HL-60 (cell line): ENCODE data around the gene SGCE.

Experiments used
- DNase-seq, 2 experiments: peaks; one replicate each; pipeline ENCODE4 v3.0.0-alpha.2; 2010 to 2020; ENCODE audit warnings: low read depth in 1 of 2, low spot score in 1 of 2
- H3K27ac ChIP-seq: fragments of 250-450 bp; sonication (Bioruptor Pico); replicated peaks from 2 replicates; pipeline ENCODE4 v1.5.1; 2020; ENCODE audit warnings: mild to moderate bottlenecking, moderate library complexity
- H3K27me3 ChIP-seq: fragments of 250-450 bp; sonication (Bioruptor Pico); 2 replicates; pipeline ENCODE4 v1.5.1; 2021; ENCODE audit warnings: mild to moderate bottlenecking, moderate library complexity; ENCODE audit not compliant: insufficient read depth, poor library complexity, severe bottlenecking
- H3K4me3 ChIP-seq: replicated peaks from 2 replicates; pipeline ENCODE4 v1.5.1; 2011; ENCODE audit warnings: mild to moderate bottlenecking, control low read depth, low read length; ENCODE audit not compliant: insufficient read depth
- CTCF ChIP-seq: IDR thresholded peaks from one replicate; pipeline ENCODE4 v1.5.1; 2011; ENCODE audit warnings: low read length, control low read depth, inconsistent platforms; ENCODE audit not compliant: insufficient read depth
- GABPA ChIP-seq: IDR thresholded peaks from 2 replicates; pipeline ENCODE4 v1.6.1; 2012; ENCODE audit warnings: low read depth
- POLR2AphosphoS5 ChIP-seq: IDR thresholded peaks from 2 replicates; pipeline ENCODE4 v1.6.1; 2012; ENCODE audit warnings: low read depth
- REST ChIP-seq: IDR thresholded peaks from 2 replicates; pipeline ENCODE4 v1.6.1; 2012; ENCODE audit warnings: low read depth; ENCODE audit not compliant: insufficient replicate concordance
- SPI1 ChIP-seq: IDR thresholded peaks from 2 replicates; pipeline ENCODE4 v1.6.1; 2012; ENCODE audit warnings: low read depth, mild to moderate bottlenecking, borderline replicate concordance

SGCE gene

GRCh38 chr7:94595717-94596116, 60.2 kb downstream of the SGCE start:
- DNase-seq, result no peak
- no peaks in the 10 kb centered on the region for H3K27me3 ChIP-seq
- no peak overlapping the region for H3K27ac ChIP-seq
- TF ChIP-seq GABPA (no peak), CTCF (no peak), REST (no peak), POLR2AphosphoS5 (no peak), SPI1 (no peak)
- no peak overlapping the region for H3K4me3 ChIP-seq

GRCh38 chr7:94594882-94595281, 61.1 kb downstream of the SGCE start:
- H3K27me3 ChIP-seq, result no peaks in the 10 kb centered on the region
- DNase-seq, result no peak
- TF ChIP-seq REST (no peak), GABPA (no peak)
- no peak overlapping the region for H3K27ac ChIP-seq
- no peak overlapping the region for H3K4me3 ChIP-seq

GRCh38 chr7:94591176-94591575, 64.8 kb downstream of the SGCE start:
- H3K4me3 ChIP-seq, result no peak overlapping the region
- DNase-seq, result no peak
- TF ChIP-seq REST (no peak), SPI1 (peak; percentile 95), GABPA (no peak), CTCF (no peak), POLR2AphosphoS5 (no peak)
- no peak overlapping the region for H3K27ac ChIP-seq
- no peaks in the 10 kb centered on the region for H3K27me3 ChIP-seq
